ENCODE measurements around the gene FTSJ3. TPM values are rescaled to one million over a fixed set of nuclear protein-coding genes. Genes with fewer than 3 reads are reported as not detected.

FTSJ3 gene
- total RNA-seq, 1 donor from 2014 or later: 50.2 TPM

- H3K4me2 ChIP-seq (ENCODE audit: low read length): no peak overlapping the region
- peaks cover 43% of the 10 kb centered on the region for H3K79me2 ChIP-seq (ENCODE audit: insufficient read depth, low read length)
- no peaks in the 10 kb centered on the region for H3K9me3 Mint-ChIP-seq (ENCODE audit: unreplicated experiment)
- peaks cover 67% of the 10 kb centered on the region for H4K20me1 ChIP-seq (ENCODE audit: insufficient read depth, low read length)
- no peaks in the 10 kb centered on the region for H3K9me3 ChIP-seq (ENCODE audit: insufficient read depth, low read depth, low read length)
- FAIRE-seq (no peak), DNase-seq (ENCODE audit: low read depth) (no peak)
- no peak overlapping the region for H3K4me3 ChIP-seq (ENCODE audit: insufficient read depth, low read depth, low read length)
- H3K4me3 Mint-ChIP-seq (ENCODE audit: unreplicated experiment): no peak overlapping the region
- H3K27ac ChIP-seq (ENCODE audit: low read depth, low read length): no peak overlapping the region
- peaks cover 87% of the 10 kb centered on the region for H3K36me3 ChIP-seq (ENCODE audit: insufficient read depth, low read length)
- H3K4me1 Mint-ChIP-seq (ENCODE audit: low read depth, unreplicated experiment): peaks cover 2% of the 10 kb centered on the region
- no peaks in the 10 kb centered on the region for H3K27me3 Mint-ChIP-seq (ENCODE audit: low read depth, unreplicated experiment)
- H3K4me1 ChIP-seq (ENCODE audit: insufficient read depth, low read length): no peaks in the 10 kb centered on the region
- no peak overlapping the region for H2AFZ ChIP-seq (ENCODE audit: low read depth, low read length)
- H3K27me3 ChIP-seq (ENCODE audit: insufficient read depth, low read length): no peaks in the 10 kb centered on the region
- no peak for TF ChIP-seq EZH2 (IDR thresholded peaks at IDR 0.05; ENCODE audit: insufficient read depth, low read length)
- TF ChIP-seq CTCF (IDR thresholded peaks at IDR 0.05; ENCODE audit: insufficient read depth, low read depth, low read length): no peak
- H3K36me3 Mint-ChIP-seq (ENCODE audit: low read depth, unreplicated experiment): peaks cover 35% of the 10 kb centered on the region
- no peak overlapping the region for H3K9ac ChIP-seq (ENCODE audit: low read length)
- peak overlapping the region; percentile 9 for H3K27ac Mint-ChIP-seq (ENCODE audit: unreplicated experiment)
Measured at GRCh38 chr17:63817736-63818385, 9.6 kb downstream of the FTSJ3 start.

GRCh38 chr17:63816669-63817068 lies 10.8 kb downstream of the FTSJ3 start:
- H3K4me1 Mint-ChIP-seq (ENCODE audit: low read depth, unreplicated experiment): no peaks in the 10 kb centered on the region
- no peak overlapping the region for H3K4me3 Mint-ChIP-seq (ENCODE audit: unreplicated experiment)
- peaks cover 62% of the 10 kb centered on the region for H4K20me1 ChIP-seq (ENCODE audit: insufficient read depth, low read length)
- H3K27me3 Mint-ChIP-seq (ENCODE audit: low read depth, unreplicated experiment): no peaks in the 10 kb centered on the region
- no peak overlapping the region for H3K4me2 ChIP-seq (ENCODE audit: low read length)
- H3K27ac ChIP-seq (ENCODE audit: low read depth, low read length): peak overlapping the region; percentile 7
- no peaks in the 10 kb centered on the region for H3K9me3 ChIP-seq (ENCODE audit: insufficient read depth, low read depth, low read length)
- DNase-seq (ENCODE audit: low read depth): no peak
- H3K4me1 ChIP-seq (ENCODE audit: insufficient read depth, low read length): no peaks in the 10 kb centered on the region
- peaks cover 83% of the 10 kb centered on the region for H3K36me3 ChIP-seq (ENCODE audit: insufficient read depth, low read length)
- H3K27ac Mint-ChIP-seq (ENCODE audit: unreplicated experiment): no peak overlapping the region
- FAIRE-seq: no peak
- TF ChIP-seq CTCF (IDR thresholded peaks at IDR 0.05; ENCODE audit: insufficient read depth, low read depth, low read length) (no peak), EZH2 (IDR thresholded peaks at IDR 0.05; ENCODE audit: insufficient read depth, low read length) (no peak)
- no peaks in the 10 kb centered on the region for H3K27me3 ChIP-seq (ENCODE audit: insufficient read depth, low read length)
- peaks cover 26% of the 10 kb centered on the region for H3K36me3 Mint-ChIP-seq (ENCODE audit: low read depth, unreplicated experiment)
- no peak overlapping the region for H2AFZ ChIP-seq (ENCODE audit: low read depth, low read length)
- no peak overlapping the region for H3K4me3 ChIP-seq (ENCODE audit: insufficient read depth, low read depth, low read length)
- peak overlapping the region; percentile 20 for H3K9ac ChIP-seq (ENCODE audit: low read length)
- peaks cover 31% of the 10 kb centered on the region for H3K79me2 ChIP-seq (ENCODE audit: insufficient read depth, low read length)
- H3K9me3 Mint-ChIP-seq (ENCODE audit: unreplicated experiment): no peaks in the 10 kb centered on the region

- Histone ChIP-seq H3K27me3 (ENCODE audit: insufficient read depth, low read length) (no peaks in the 10 kb centered on the region), H4K20me1 (ENCODE audit: insufficient read depth, low read length) (peaks cover 57% of the 10 kb centered on the region), H3K4me2 (ENCODE audit: low read length) (no peak overlapping the region), H3K9me3 (ENCODE audit: insufficient read depth, low read depth, low read length) (no peaks in the 10 kb centered on the region), H2AFZ (ENCODE audit: low read depth, low read length) (no peak overlapping the region), H3K27ac (ENCODE audit: low read depth, low read length) (peak overlapping the region; percentile 7), H3K36me3 (ENCODE audit: insufficient read depth, low read length) (peaks cover 86% of the 10 kb centered on the region), H3K4me1 (ENCODE audit: insufficient read depth, low read length) (no peaks in the 10 kb centered on the region), H3K4me3 (ENCODE audit: insufficient read depth, low read depth, low read length) (no peak overlapping the region), H3K9ac (ENCODE audit: low read length) (peak overlapping the region; percentile 20), H3K79me2 (ENCODE audit: insufficient read depth, low read length) (peaks cover 26% of the 10 kb centered on the region)
- Mint-ChIP-seq H3K36me3 (ENCODE audit: low read depth, unreplicated experiment) (peaks cover 28% of the 10 kb centered on the region), H3K4me3 (ENCODE audit: unreplicated experiment) (no peak overlapping the region), H3K4me1 (ENCODE audit: low read depth, unreplicated experiment) (no peaks in the 10 kb centered on the region), H3K27ac (ENCODE audit: unreplicated experiment) (no peak overlapping the region), H3K27me3 (ENCODE audit: low read depth, unreplicated experiment) (no peaks in the 10 kb centered on the region), H3K9me3 (ENCODE audit: unreplicated experiment) (no peaks in the 10 kb centered on the region)
- no peak for DNase-seq (ENCODE audit: low read depth)
- TF ChIP-seq EZH2 (IDR thresholded peaks at IDR 0.05; ENCODE audit: insufficient read depth, low read length) (no peak), CTCF (IDR thresholded peaks at IDR 0.05; ENCODE audit: insufficient read depth, low read depth, low read length) (no peak)
- FAIRE-seq: no peak
Measured at GRCh38 chr17:63816123-63816522, 11.3 kb downstream of the FTSJ3 start.

Measured in astrocyte (in vitro differentiated cells and primary cell).